Head of caudate nucleus (tissue), 42 donors: ENCODE data around the gene HSD17B2.

ENCODE experiments used
- DNase-seq, 42 donors: peaks; one replicate each; pipeline versions ENCODE4 v3.0.0 to v3.0.0-alpha.2; 2020 to 2021; ENCODE audit warnings: mixed read lengths in 7 of 42
- intact Hi-C: fragments of 100-400 bp; cut with DNase I; formaldehyde crosslinking; loops from one replicate; pipeline ENCODE4 v1.15.0; 2022

Gene HSD17B2

GRCh38 chr16:82063456-82064082 lies 28.5 kb downstream of the HSD17B2 start:
- intact Hi-C loops, result no loop called here
- DNase-seq, result no peak

GRCh38 chr16:82067042-82067803 lies 32.2 kb downstream of the HSD17B2 start:
- intact Hi-C loops, result no loop called here

GRCh38 chr16:82067804-82068325 lies 32.8 kb downstream of the HSD17B2 start:
- no peak for DNase-seq
- intact Hi-C loops, result no loop called here

More at GRCh38 chr16:82067042-82067803, 32.2 kb downstream of the HSD17B2 start:
- DNase-seq, result no peak

- no peak for DNase-seq
- intact Hi-C loops, result no loop called here
Observed at GRCh38 chr16:82070656-82071369, 35.8 kb downstream of the HSD17B2 start.

- intact Hi-C loops, result no loop called here
- DNase-seq, result no peak
Observed at GRCh38 chr16:82071421-82071820, 36.4 kb downstream of the HSD17B2 start.

GRCh38 chr16:82072313-82072712 lies 37.3 kb downstream of the HSD17B2 start:
- no peak for DNase-seq
- intact Hi-C loops, result no loop called here

GRCh38 chr16:82074019-82074558 lies 39.0 kb downstream of the HSD17B2 start:
- no peak for DNase-seq
- intact Hi-C loops, result no loop called here

GRCh38 chr16:82078125-82078524 lies 43.1 kb downstream of the HSD17B2 start:
- intact Hi-C loops, result no loop called here
- DNase-seq, result no peak

- DNase-seq, result no peak
- intact Hi-C loops, result no loop called here
Observed at GRCh38 chr16:82079892-82080291, 44.8 kb downstream of the HSD17B2 start.

- DNase-seq, result no peak
- intact Hi-C loops, result no loop called here
Observed at GRCh38 chr16:82081264-82081663, 46.2 kb downstream of the HSD17B2 start.

- no peak for DNase-seq
Observed at GRCh38 chr16:82082097-82082496, 47.0 kb downstream of the HSD17B2 start.

GRCh38 chr16:82082543-82083244 lies 47.6 kb downstream of the HSD17B2 start:
- DNase-seq, result no peak
- intact Hi-C loops, result no loop called here

More at GRCh38 chr16:82082097-82082496, 47.0 kb downstream of the HSD17B2 start:
- intact Hi-C loops, result no loop called here

- intact Hi-C loops, result no loop called here
- DNase-seq, result no peak
Observed at GRCh38 chr16:82083710-82084353, 48.8 kb downstream of the HSD17B2 start.

- DNase-seq, result no peak
- intact Hi-C loops, result no loop called here
Observed at GRCh38 chr16:82085011-82085779, 50.1 kb downstream of the HSD17B2 start.

GRCh38 chr16:82088483-82088882 lies 53.4 kb downstream of the HSD17B2 start:
- intact Hi-C loops, result no loop called here
- DNase-seq, result no peak

- DNase-seq, result no peak
- intact Hi-C loops, result no loop called here
Observed at GRCh38 chr16:82091241-82091640, 56.2 kb downstream of the HSD17B2 start.

- DNase-seq, result no peak
- intact Hi-C loops, result no loop called here
Observed at GRCh38 chr16:82092711-82093110, 57.7 kb downstream of the HSD17B2 start.
